Upper lobe of left lung (tissue), 4 donors: ENCODE measurements around the gene FAM47E.
A peak's percentile ranks its signal among the peaks of the same experiment; 100 is the strongest.

Source experiments
- CTCF ChIP-seq, 6 experiments: fragments of 450-650 bp in 4 of 6; fragments of 200-600 bp in 2 of 6; sonication (generic) in 2 of 6; IDR thresholded peaks; one replicate each; pipeline ENCODE4 v1.5.1; 2016 to 2019; ENCODE audit warnings: antibody characterized with exemption in 6 of 6
- EP300 ChIP-seq, 4 donors: sonication (generic); formaldehyde crosslinking; IDR thresholded peaks; one replicate each; pipeline ENCODE4 v1.5.1; 2017; ENCODE audit warnings: antibody characterized with exemption in 4 of 4, control low read depth in 2 of 4
- POLR2AphosphoS5 ChIP-seq, 2 donors: sonication (generic); formaldehyde crosslinking; IDR thresholded peaks; one replicate each; pipeline ENCODE4 v1.5.1; 2017; ENCODE audit warnings: antibody characterized with exemption in 2 of 2

GRCh38 chr4:76251441-76252270, at the start of gene FAM47E:
- peak in 5 of 6 experiments; percentile 29 to 63 (median 54) for TF ChIP-seq CTCF (IDR thresholded peaks at IDR 0.05)
- TF ChIP-seq EP300 (IDR thresholded peaks at IDR 0.05) = no peak
- TF ChIP-seq POLR2AphosphoS5 (IDR thresholded peaks at IDR 0.05) = peak; percentile 27 to 42
